Breast epithelium (tissue), 4 donors: ENCODE data around the gene MRPS9. TPM values are rescaled to one million over a fixed set of nuclear protein-coding genes. Genes with fewer than 3 reads are reported as not detected.

Experiments used
- DNase-seq, 2 donors: peaks; one replicate each; pipeline ENCODE4 v3.0.0-alpha.2; 2019; ENCODE audit warnings: low spot score in 2 of 2
- H3K27ac ChIP-seq, 2 donors: fragments of 200-600 bp; sonication (generic) in 1 of 2; one replicate each; pipeline ENCODE4 v1.5.1; 2016 to 2019; ENCODE audit warnings: mild to moderate bottlenecking in 1 of 2
- H3K27me3 ChIP-seq, 2 donors: fragments of 200-600 bp; sonication (generic) in 1 of 2; one replicate each; pipeline versions ENCODE4 v1.5.1 to v1.6.0; 2017 to 2019; ENCODE audit warnings: control low read depth in 1 of 2, mild to moderate bottlenecking in 1 of 2
- H3K36me3 ChIP-seq: fragments of 200-600 bp; one replicate; pipeline ENCODE4 v1.5.1; 2019
- H3K4me1 ChIP-seq, 2 donors: fragments of 200-600 bp; sonication (generic); one replicate each; pipeline ENCODE4 v1.5.1; 2016 to 2019; ENCODE audit warnings: control low read depth in 1 of 2
- H3K4me3 ChIP-seq, 3 donors: fragments of 200-600 bp; sonication (generic); 1 replicate in 2 of 3; 2 replicates in 1 of 3; pipeline ENCODE4 v1.5.1; 2016 to 2019; ENCODE audit warnings: mild to moderate bottlenecking in 3 of 3, moderate library complexity in 2 of 3
- H3K9me3 ChIP-seq, 2 donors: fragments of 200-600 bp; sonication (generic) in 1 of 2; one replicate each; pipeline ENCODE4 v1.5.1; 2016 to 2019; ENCODE audit warnings: control low read depth in 1 of 2
- CTCF ChIP-seq, 3 donors: fragments of 450-650 bp; IDR thresholded peaks; one replicate each; pipeline ENCODE4 v1.5.1; 2016 to 2017; ENCODE audit warnings: antibody characterized with exemption in 3 of 3, mild to moderate bottlenecking in 3 of 3, moderate library complexity in 3 of 3
- POLR2A ChIP-seq: fragments of 450-650 bp; IDR thresholded peaks from one replicate; pipeline ENCODE4 v1.6.1; 2016; ENCODE audit warnings: antibody characterized with exemption, mild to moderate bottlenecking, moderate library complexity
- POLR2AphosphoS5 ChIP-seq, 3 donors: sonication (generic); formaldehyde crosslinking; IDR thresholded peaks; one replicate each; pipeline ENCODE4 v1.6.1; 2017; ENCODE audit warnings: antibody characterized with exemption in 3 of 3
- intact Hi-C: fragments of 100-400 bp; cut with DNase I; formaldehyde crosslinking; loops from one replicate; pipeline ENCODE4 v1.15.1; 2023; ENCODE audit warnings: low total_unique reads
- total RNA-seq, 3 donors: library from RNA; depleted of rRNA; stranded (reverse); fragments of >200 nt; gene quantifications; one replicate each; pipeline ENCODE4 v1.1.0, GENCODE V29; 2016

Gene MRPS9
- total RNA-seq = 10 to 100 TPM; 14.1 to 26.3 (median 18.0) TPM

- intact Hi-C loops = no loop called here
- peak; percentile 57 for TF ChIP-seq POLR2A
- no peak for TF ChIP-seq CTCF (IDR thresholded peaks at IDR 0.05)
- peak in 2 of 3 donors; percentile 19 to 52 for TF ChIP-seq POLR2AphosphoS5 (IDR thresholded peaks at IDR 0.05)
- Histone ChIP-seq H3K27me3 (no peaks in the 10 kb centered on the region), H3K4me1 (no peaks in the 10 kb centered on the region), H3K4me3 (peak within 1 kb of the TSS; percentile 75 to 89 (median 85)), H3K9me3 (no peaks in the 10 kb centered on the region), H3K27ac (peak within 1 kb of the TSS; percentile 80 to 89), H3K36me3 (no peaks in the 10 kb centered on the region)
- peak; percentile 98 for DNase-seq
Measured at GRCh38 chr2:105037572-105038382, at the start of gene MRPS9. Gene MRPS9 (plus strand): TSS chr2:105038069. CDS start chr2:105038093, 24 bp downstream.

GRCh38 chr2:105005181-105005951 is 32.5 kb upstream of the MRPS9 start:
- no peaks in the 10 kb centered on the region for H3K36me3 ChIP-seq
- TF ChIP-seq CTCF (IDR thresholded peaks at IDR 0.05) (no peak), POLR2AphosphoS5 (IDR thresholded peaks at IDR 0.05) (no peak), POLR2A (no peak)
- H3K4me3 ChIP-seq = no peak overlapping the region
- no peaks in the 10 kb centered on the region for H3K4me1 ChIP-seq
- H3K27me3 ChIP-seq = no peaks in the 10 kb centered on the region
- DNase-seq = no peak
- H3K27ac ChIP-seq = no peak overlapping the region
- intact Hi-C loops = no loop called here
- peaks cover 6 to 31% of the 10 kb centered on the region in 2 donors for H3K9me3 ChIP-seq

GRCh38 chr2:105007367-105007766 is 30.5 kb upstream of the MRPS9 start:
- Histone ChIP-seq H3K4me3 (no peak overlapping the region), H3K9me3 (peaks cover 0 to 19% of the 10 kb centered on the region in 2 donors), H3K27me3 (no peaks in the 10 kb centered on the region), H3K4me1 (no peaks in the 10 kb centered on the region), H3K27ac (no peak overlapping the region), H3K36me3 (no peaks in the 10 kb centered on the region)
- TF ChIP-seq CTCF (IDR thresholded peaks at IDR 0.05) (no peak), POLR2AphosphoS5 (IDR thresholded peaks at IDR 0.05) (no peak), POLR2A (no peak)
- intact Hi-C loops = no loop called here
- no peak for DNase-seq

GRCh38 chr2:105032476-105032875 is 5.4 kb upstream of the MRPS9 start:
- no peaks in the 10 kb centered on the region for H3K27me3 ChIP-seq
- no peaks in the 10 kb centered on the region for H3K4me1 ChIP-seq
- no peak for TF ChIP-seq CTCF (IDR thresholded peaks at IDR 0.05)
- no peak for TF ChIP-seq POLR2A
- TF ChIP-seq POLR2AphosphoS5 (IDR thresholded peaks at IDR 0.05) = no peak
- no peaks in the 10 kb centered on the region for H3K36me3 ChIP-seq
- intact Hi-C loops = no loop called here
- H3K4me3 ChIP-seq = no peak overlapping the region
- H3K27ac ChIP-seq = no peak overlapping the region
- no peak for DNase-seq
- H3K9me3 ChIP-seq = peaks cover 0 to 4% of the 10 kb centered on the region in 2 donors

GRCh38 chr2:105034170-105034569 is 3.7 kb upstream of the MRPS9 start:
- Histone ChIP-seq H3K36me3 (no peaks in the 10 kb centered on the region), H3K27ac (no peak overlapping the region), H3K4me1 (no peaks in the 10 kb centered on the region), H3K9me3 (peaks cover 0 to under 1% of the 10 kb centered on the region in 2 donors), H3K27me3 (no peaks in the 10 kb centered on the region), H3K4me3 (no peak overlapping the region)
- DNase-seq = no peak
- intact Hi-C loops = no loop called here
- TF ChIP-seq POLR2AphosphoS5 (IDR thresholded peaks at IDR 0.05) (no peak), CTCF (IDR thresholded peaks at IDR 0.05) (no peak), POLR2A (no peak)
